PC-9 (cell line): ENCODE data around the gene ARHGAP10. TPM values are rescaled to one million over a fixed set of nuclear protein-coding genes. Genes with fewer than 3 reads are reported as not detected.

Source experiments
- BruUV-seq: library from RNA; stranded (reverse); fragments of 400-500 nt; replicated peaks from 2 replicates; lab custom pipeline; 2021; lab: Mats Ljungman, UMichigan
- CTCF ChIA-PET: fragments of 300-600 bp; sonication (Branson Sonifier 250); formaldehyde crosslinking; loops from one replicate; lab custom pipeline; 2022; ENCODE audit warnings: antibody characterized with exemption; lab: Charles Lee
- POLR2A ChIA-PET: fragments of 300-600 bp; sonication (Branson Sonifier 250); formaldehyde crosslinking; loops from one replicate; lab custom pipeline; 2022; ENCODE audit warnings: antibody characterized with exemption; ENCODE audit not compliant: unreplicated experiment; lab: Charles Lee
- DNase-seq, 2 experiments: peaks; one replicate each; pipeline versions ENCODE4 v3.0.0 to v3.0.0-alpha.2; 2015 to 2022; ENCODE audit warnings: mixed read lengths in 1 of 2
- H2AFZ ChIP-seq: fragments of 200-600 bp; sonication (generic); 2 replicates; pipeline ENCODE4 v1.8.1; 2017; ENCODE audit warnings: antibody characterized with exemption
- H3F3A ChIP-seq: fragments of 200-600 bp; sonication (generic); 2 replicates; pipeline ENCODE4 v1.8.1; 2017; ENCODE audit warnings: antibody characterized with exemption, mild to moderate bottlenecking, low read depth; ENCODE audit not compliant: insufficient read depth
- H3K27ac ChIP-seq: fragments of 200-600 bp; sonication (generic); 2 replicates; pipeline ENCODE4 v1.6.1; 2016; ENCODE audit warnings: mixed run types
- H3K27me3 ChIP-seq: fragments of 200-600 bp; sonication (generic); 2 replicates; pipeline ENCODE4 v1.6.1; 2016; ENCODE audit warnings: low read depth, mixed run types; ENCODE audit not compliant: insufficient read depth
- H3K36me3 ChIP-seq: fragments of 200-600 bp; sonication (generic); 2 replicates; pipeline ENCODE4 v1.6.1; 2016; ENCODE audit warnings: low read depth, mixed run types
- H3K4me1 ChIP-seq: fragments of 200-600 bp; sonication (generic); replicated peaks from 2 replicates; pipeline ENCODE4 v1.6.1; 2016; ENCODE audit warnings: mixed run types; ENCODE audit not compliant: insufficient read depth
- H3K4me2 ChIP-seq: fragments of 200-600 bp; sonication (generic); 2 replicates; pipeline ENCODE4 v1.6.1; 2017; ENCODE audit warnings: mixed run types
- H3K4me3 ChIP-seq: fragments of 200-600 bp; sonication (generic); 2 replicates; pipeline ENCODE4 v1.6.1; 2016; ENCODE audit warnings: mixed run types
- H3K79me2 ChIP-seq: fragments of 200-600 bp; sonication (generic); 2 replicates; pipeline ENCODE4 v1.6.1; 2017; ENCODE audit warnings: low read depth, mixed run types
- H3K9me2 ChIP-seq: fragments of 200-600 bp; sonication (generic); 2 replicates; pipeline ENCODE4 v1.8.1; 2017; ENCODE audit warnings: mild to moderate bottlenecking; ENCODE audit not compliant: insufficient read depth
- H3K9me3 ChIP-seq: fragments of 200-600 bp; sonication (generic); 2 replicates; pipeline ENCODE4 v1.8.1; 2016; ENCODE audit warnings: low read depth; ENCODE audit not compliant: insufficient read depth
- H4K20me1 ChIP-seq: fragments of 200-600 bp; sonication (generic); 2 replicates; pipeline ENCODE4 v1.8.1; 2017; ENCODE audit not compliant: insufficient read depth
- CTCF ChIP-seq: fragments of 200-600 bp; sonication (generic); conservative IDR thresholded peaks from 2 replicates; pipeline ENCODE4 v1.6.1; 2017; ENCODE audit warnings: mixed run types, antibody characterized with exemption, mild to moderate bottlenecking, moderate library complexity
- EZH2 ChIP-seq: fragments of 200-600 bp; sonication (generic); IDR thresholded peaks from 2 replicates; pipeline ENCODE4 v1.8.0; 2017; ENCODE audit warnings: antibody characterized with exemption, low read depth
- intact Hi-C: fragments of 100-400 bp; cut with micrococcal nuclease; formaldehyde crosslinking; loops from one replicate; pipeline ENCODE4 v1.10.0; 2022; ENCODE audit not compliant: unreplicated experiment
- total RNA-seq: library from RNA; stranded (reverse); gene quantifications from 2 replicates; pipeline ENCODE4 v1.2.3, GENCODE V29; 2021

ARHGAP10 gene
- total RNA-seq, 1 experiment from 2014 or later, result 27.5 TPM

- Histone ChIP-seq H3K9me3 (no peaks in the 10 kb centered on the region), H3K27me3 (no peaks in the 10 kb centered on the region), H3K79me2 (peaks cover 93% of the 10 kb centered on the region), H3K36me3 (no peaks in the 10 kb centered on the region; the same call in 1 of the 2 replicates), H4K20me1 (no peaks in the 10 kb centered on the region), H3F3A (peaks cover 4% of the 10 kb centered on the region), H3K27ac (peak overlapping the region; percentile 61), H2AFZ (no peak overlapping the region), H3K4me3 (peak overlapping the region; percentile 4; the same call in 1 of the 2 replicates), H3K4me1 (peaks cover 93% of the 10 kb centered on the region), H3K9me2 (no peaks in the 10 kb centered on the region), H3K4me2 (peak overlapping the region; percentile 63)
- CTCF ChIA-PET, result interaction anchor here (0.5 to 0.6 kb wide), 3 partner anchors 33 to 79 kb away, joined by 3 to 5 read pairs (median 4); no protein-coding TSS in a partner anchor
- POLR2A ChIA-PET, result interaction anchor here (0.7 kb wide), 1 partner anchor 39 kb away, joined by 4 read pairs; no protein-coding TSS in a partner anchor
- TF ChIP-seq CTCF (no peak), EZH2 (no peak)
- no TSS peak for BruUV-seq
- intact Hi-C loops, result loop anchor here (1.0 kb wide), 1 partner anchor 41 kb away; no protein-coding TSS in a partner anchor
- peak in 1 of 2 experiments; percentile 77 for DNase-seq
Observed at GRCh38 chr4:147790412-147790811, 58.5 kb downstream of the ARHGAP10 start.

- POLR2A ChIA-PET, result no interaction called here
- BruUV-seq, result no TSS peak
- CTCF ChIA-PET, result no interaction called here
- intact Hi-C loops, result no loop called here
- peaks cover 84% of the 10 kb centered on the region for H3K4me1 ChIP-seq
- H3F3A ChIP-seq, result peaks cover 4% of the 10 kb centered on the region
- peak overlapping the region; percentile 63; the same call in 1 of the 2 replicates for H3K4me2 ChIP-seq
- no peak for DNase-seq
- no peaks in the 10 kb centered on the region for H4K20me1 ChIP-seq
- H3K9me2 ChIP-seq, result no peaks in the 10 kb centered on the region
- no peaks in the 10 kb centered on the region for H3K9me3 ChIP-seq
- TF ChIP-seq CTCF (no peak), EZH2 (no peak)
- no peaks in the 10 kb centered on the region for H3K27me3 ChIP-seq
- H3K4me3 ChIP-seq, result no peak overlapping the region
- no peak overlapping the region for H3K27ac ChIP-seq
- peaks cover 88% of the 10 kb centered on the region for H3K79me2 ChIP-seq
- H3K36me3 ChIP-seq, result no peaks in the 10 kb centered on the region; the same call in 1 of the 2 replicates
- no peak overlapping the region for H2AFZ ChIP-seq
Observed at GRCh38 chr4:147791341-147791740, 59.5 kb downstream of the ARHGAP10 start.

GRCh38 chr4:147791865-147792264 lies 60.0 kb downstream of the ARHGAP10 start:
- no peak for DNase-seq
- H3K4me3 ChIP-seq, result no peak overlapping the region
- POLR2A ChIA-PET, result interaction anchor here (0.6 to 0.7 kb wide), 2 partner anchors 22 to 38 kb away, joined by 3 to 5 read pairs; no protein-coding TSS in a partner anchor

More at GRCh38 chr4:147791865-147792264, 60.0 kb downstream of the ARHGAP10 start:
- Histone ChIP-seq H3K27me3 (no peaks in the 10 kb centered on the region), H3F3A (peaks cover 4% of the 10 kb centered on the region), H3K4me1 (peaks cover 79% of the 10 kb centered on the region), H3K9me3 (no peaks in the 10 kb centered on the region), H2AFZ (no peak overlapping the region), H3K27ac (peak overlapping the region; percentile 19; the same call in 1 of the 2 replicates), H4K20me1 (no peaks in the 10 kb centered on the region), H3K9me2 (no peaks in the 10 kb centered on the region), H3K79me2 (peaks cover 83% of the 10 kb centered on the region), H3K4me2 (0 out of 2 replicates have a peak overlapping the region, but pooled peaks have one; percentile 34), H3K36me3 (no peaks in the 10 kb centered on the region; the same call in 1 of the 2 replicates)
- intact Hi-C loops, result loop anchor here (2.0 kb wide), 1 partner anchor 59 kb away; the partner anchor contains the start of gene ARHGAP10
- no peak for TF ChIP-seq EZH2
- TF ChIP-seq CTCF, result no peak
- no TSS peak for BruUV-seq
- CTCF ChIA-PET, result no interaction called here
